ENCODE measurements around the gene LPCAT3. TPM values are rescaled to one million over a fixed set of nuclear protein-coding genes. Genes with fewer than 3 reads are reported as not detected.

LPCAT3 gene
- total and polyA plus RNA-seq, 2 of the 13 experiments (the other 11 are each of a cell fraction or from before 2014, with no cell fraction given): 44.5 to 64.3 TPM

- TF ChIP-seq IRF1 (CRISPR knock-in tag; IDR thresholded peaks at IDR 0.05; ENCODE audit: low read depth) (no peak), ZNF34 (CRISPR knock-in tag; IDR thresholded peaks at IDR 0.05; ENCODE audit: borderline replicate concordance) (no peak)
Measured at GRCh38 chr12:6980075-6980474, 38.2 kb downstream of the LPCAT3 start (continued).

GRCh38 chr12:6979453-6979852 is 38.8 kb downstream of the LPCAT3 start:
- no peaks in the 10 kb centered on the region for H3K27me3 ChIP-seq (ENCODE audit: control insufficient read depth in 1 of 2, insufficient read depth in 2 of 2, low read length in 2 of 2)
- peak overlapping the region; percentile 98 for H3K27ac ChIP-seq (ENCODE audit: extremely low read length, insufficient read depth, low read length)
- no peak overlapping the region for H3K4me2 ChIP-seq (ENCODE audit: low read depth, low read length)
- H2AFZ ChIP-seq (ENCODE audit: low read length): no peak overlapping the region
- peaks cover 10 to 40% of the 10 kb centered on the region in 2 experiments for H3K36me3 ChIP-seq (replicated peaks in 1 of 2; ENCODE audit: control insufficient read depth in 1 of 2, insufficient read depth in 2 of 2, low read length in 2 of 2)
- no peaks in the 10 kb centered on the region for H3K9me3 ChIP-seq (ENCODE audit: low read length)
- intact Hi-C loops (cut with micrococcal nuclease; ENCODE audit: unreplicated experiment) (no loop called here), in situ Hi-C loops (cut with HindIII; ENCODE audit: extremely low pct_ligation_motif_present, low pct_unique_long_range_greater_than_20kb) (no loop called here)
- FAIRE-seq (no peak), DNase-seq (ENCODE audit: low spot score) (no peak), ATAC-seq (no peak)
- ChIA-PET POLR2A (interaction anchor here (1.1 to 5.4 kb wide), 5 partner anchors 9 to 145 kb away, joined by 3 to 65 read pairs (median 19); partner anchors contain the start of genes C12orf57, EMG1, LPCAT3 and PHB2), CTCF (ENCODE audit: low intra/inter-chr PET ratio, low total read pairs) (no interaction called here)
- TF ChIP-seq POLR2G (IDR thresholded peaks at IDR 0.05; ENCODE audit: low read depth, low read length) (peak; percentile 36; the same call in 1 of the 2 replicates), ZNF775 (CRISPR knock-in tag; IDR thresholded peaks at IDR 0.05; ENCODE audit: borderline replicate concordance) (no peak)
- H3K4me3 ChIP-seq (replicated peaks in 1 of 3; ENCODE audit: insufficient read depth in 1 of 3, low read depth in 2 of 3, low read length in 3 of 3): no peak overlapping the region
- BruUV-seq (replicated peaks): no TSS peak
- no peaks in the 10 kb centered on the region for H3K79me2 ChIP-seq (ENCODE audit: insufficient read depth, low read length)
- H3K4me1 ChIP-seq (ENCODE audit: insufficient read depth, low read length): peaks cover 59% of the 10 kb centered on the region
- WGBS (ENCODE audit: low lambda C conversion rate): 96% methylated on average over 3 of the region's 3 CpGs
- H4K20me1 ChIP-seq (ENCODE audit: insufficient read depth, low read length): no peaks in the 10 kb centered on the region
- no peak overlapping the region for H3K9ac ChIP-seq (ENCODE audit: insufficient read depth, low read depth, low read length)

GRCh38 chr12:6979021-6979420 is 39.3 kb downstream of the LPCAT3 start:
- 98% methylated on average over 6 of the region's 6 CpGs for WGBS (ENCODE audit: low lambda C conversion rate)
- Histone ChIP-seq H3K9ac (ENCODE audit: insufficient read depth, low read depth, low read length) (no peak overlapping the region), H3K9me3 (ENCODE audit: low read length) (no peaks in the 10 kb centered on the region), H3K27ac (ENCODE audit: extremely low read length, insufficient read depth, low read length) (peak overlapping the region; percentile 98), H3K27me3 (ENCODE audit: control insufficient read depth in 1 of 2, insufficient read depth in 2 of 2, low read length in 2 of 2) (no peaks in the 10 kb centered on the region), H2AFZ (ENCODE audit: low read length) (no peak overlapping the region), H4K20me1 (ENCODE audit: insufficient read depth, low read length) (no peaks in the 10 kb centered on the region), H3K4me2 (ENCODE audit: low read depth, low read length) (no peak overlapping the region), H3K4me3 (replicated peaks in 1 of 3; ENCODE audit: insufficient read depth in 1 of 3, low read depth in 2 of 3, low read length in 3 of 3) (no peak overlapping the region), H3K79me2 (ENCODE audit: insufficient read depth, low read length) (no peaks in the 10 kb centered on the region), H3K36me3 (replicated peaks in 1 of 2; ENCODE audit: control insufficient read depth in 1 of 2, insufficient read depth in 2 of 2, low read length in 2 of 2) (peaks cover 14 to 44% of the 10 kb centered on the region in 2 experiments), H3K4me1 (ENCODE audit: insufficient read depth, low read length) (peaks cover 55% of the 10 kb centered on the region)
- ChIA-PET CTCF (ENCODE audit: low intra/inter-chr PET ratio, low total read pairs) (no interaction called here), POLR2A (interaction anchor here (1.1 to 5.4 kb wide), 3 partner anchors 9 to 39 kb away, joined by 3 to 65 read pairs (median 52); partner anchors contain the start of genes C12orf57, EMG1, LPCAT3 and PHB2)
- TF ChIP-seq ZNF235 (CRISPR knock-in tag; IDR thresholded peaks at IDR 0.05; ENCODE audit: borderline replicate concordance): no peak
- TF ChIP-seq, protein P1, sequence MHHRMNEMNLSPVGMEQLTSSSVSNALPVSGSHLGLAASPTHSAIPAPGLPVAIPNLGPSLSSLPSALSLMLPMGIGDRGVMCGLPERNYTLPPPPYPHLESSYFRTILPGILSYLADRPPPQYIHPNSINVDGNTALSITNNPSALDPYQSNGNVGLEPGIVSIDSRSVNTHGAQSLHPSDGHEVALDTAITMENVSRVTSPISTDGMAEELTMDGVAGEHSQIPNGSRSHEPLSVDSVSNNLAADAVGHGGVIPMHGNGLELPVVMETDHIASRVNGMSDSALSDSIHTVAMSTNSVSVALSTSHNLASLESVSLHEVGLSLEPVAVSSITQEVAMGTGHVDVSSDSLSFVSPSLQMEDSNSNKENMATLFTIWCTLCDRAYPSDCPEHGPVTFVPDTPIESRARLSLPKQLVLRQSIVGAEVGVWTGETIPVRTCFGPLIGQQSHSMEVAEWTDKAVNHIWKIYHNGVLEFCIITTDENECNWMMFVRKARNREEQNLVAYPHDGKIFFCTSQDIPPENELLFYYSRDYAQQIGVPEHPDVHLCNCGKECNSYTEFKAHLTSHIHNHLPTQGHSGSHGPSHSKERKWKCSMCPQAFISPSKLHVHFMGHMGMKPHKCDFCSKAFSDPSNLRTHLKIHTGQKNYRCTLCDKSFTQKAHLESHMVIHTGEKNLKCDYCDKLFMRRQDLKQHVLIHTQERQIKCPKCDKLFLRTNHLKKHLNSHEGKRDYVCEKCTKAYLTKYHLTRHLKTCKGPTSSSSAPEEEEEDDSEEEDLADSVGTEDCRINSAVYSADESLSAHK (CRISPR knock-in tag; IDR thresholded peaks at IDR 0.05; ENCODE audit: borderline replicate concordance): no peak
- 0 out of 2 replicates have a peak, but pooled peaks have one; percentile 40 for TF ChIP-seq POLR2G (IDR thresholded peaks at IDR 0.05; ENCODE audit: low read depth, low read length)
- ATAC-seq (no peak), DNase-seq (ENCODE audit: low spot score) (no peak), FAIRE-seq (no peak)
- in situ Hi-C loops (cut with HindIII; ENCODE audit: extremely low pct_ligation_motif_present, low pct_unique_long_range_greater_than_20kb) (no loop called here), intact Hi-C loops (cut with micrococcal nuclease; ENCODE audit: unreplicated experiment) (no loop called here)
- BruUV-seq (replicated peaks): no TSS peak

All from HepG2 (cell line).